K562 (cell line): ENCODE results near the gene KCNIP2. TPM values are rescaled to one million over a fixed set of nuclear protein-coding genes. Genes with fewer than 3 reads are reported as not detected.

ENCODE experiments used
- KDM4B ChIP-seq, 2 experiments: fragments of 450-650 bp in 1 of 2; sonication (generic) in 1 of 2; IDR thresholded peaks; 2 replicates each; pipeline ENCODE4 v1.6.1; 2016 to 2017; ENCODE audit warnings: borderline replicate concordance in 2 of 2, antibody characterized with exemption in 1 of 2, low read depth in 1 of 2, mild to moderate bottlenecking in 1 of 2
- LEF1 ChIP-seq: fragments of 450-650 bp; IDR thresholded peaks from 2 replicates; pipeline ENCODE4 v1.6.1; 2016; ENCODE audit warnings: mild to moderate bottlenecking
- POLR2B ChIP-seq: fragments of 450-650 bp; IDR thresholded peaks from 2 replicates; pipeline ENCODE4 v1.6.1; 2018; ENCODE audit warnings: low read depth; ENCODE audit not compliant: partially characterized antibody
- SMAD4 ChIP-seq: fragments of 250-450 bp; sonication (Bioruptor Pico); conservative IDR thresholded peaks from 2 replicates; pipeline ENCODE4 v1.8.0; 2021; ENCODE audit warnings: inconsistent platforms, mild to moderate bottlenecking, moderate library complexity
- TOE1 ChIP-seq, 2 experiments: fragments of 450-650 bp in 1 of 2; sonication (generic) in 1 of 2; formaldehyde crosslinking in 1 of 2; IDR thresholded peaks; 2 replicates each; pipeline versions ENCODE4 v1.7.1 to v1.8.0; 2016 to 2022; ENCODE audit warnings: borderline replicate concordance in 2 of 2, mild to moderate bottlenecking in 2 of 2, antibody characterized with exemption in 1 of 2, inconsistent platforms in 1 of 2, low read depth in 1 of 2, missing genetic modification reagents in 1 of 2, moderate library complexity in 1 of 2
- polyA plus RNA-seq, 8 experiments: library from polyadenylated mRNA; depleted of rRNA in 4 of 8; stranded (reverse) in 5 of 8; unstranded in 3 of 8; fragments of >200 nt; fragmentation: Nextera tagmentation in 2 of 8; fragmentation: Illumina TruSeq in 1 of 8; extraction: Ambion mirVana in 2 of 8; extraction: Trizol in 1 of 8; gene quantifications; 2 replicates each; pipeline versions ENCODE4 v1.2.1 to v1.2.3, GENCODE V29; 2011 to 2014; ENCODE audit warnings: inconsistent platforms in 1 of 8, missing spikeins in 1 of 8
- total RNA-seq, 7 experiments: library from RNA; depleted of rRNA in 6 of 7; stranded (reverse); fragments of >200 nt in 6 of 7; fragmentation: Illumina TruSeq in 2 of 7; extraction: Trizol in 2 of 7; gene quantifications; 2 replicates each; pipeline versions ENCODE4 v1.2.1 to v1.2.3, GENCODE V29; 2011 to 2021; ENCODE audit warnings: low replicate concordance in 1 of 7
- TF ChIP-seq, protein P1 (sequence below), 2 experiments: fragments of 450-650 bp in 1 of 2; sonication (generic) in 1 of 2; formaldehyde crosslinking in 1 of 2; IDR thresholded peaks; 2 replicates each; pipeline versions ENCODE4 v1.7.1 to v1.9.0; 2016 to 2022; ENCODE audit warnings: inconsistent platforms in 1 of 2, mild to moderate bottlenecking in 1 of 2, missing genetic modification reagents in 1 of 2
- TF ChIP-seq, protein P2 (sequence below): fragments of 450-650 bp; IDR thresholded peaks from 2 replicates; pipeline ENCODE4 v1.6.1; 2016; ENCODE audit warnings: borderline replicate concordance

The KCNIP2 gene
- total and polyA plus RNA-seq, 9 of the 15 experiments (the other 6 are each of a cell fraction or from before 2014, with no cell fraction given): 2.5 to 7.6 (median 4.1) TPM

DNA sequence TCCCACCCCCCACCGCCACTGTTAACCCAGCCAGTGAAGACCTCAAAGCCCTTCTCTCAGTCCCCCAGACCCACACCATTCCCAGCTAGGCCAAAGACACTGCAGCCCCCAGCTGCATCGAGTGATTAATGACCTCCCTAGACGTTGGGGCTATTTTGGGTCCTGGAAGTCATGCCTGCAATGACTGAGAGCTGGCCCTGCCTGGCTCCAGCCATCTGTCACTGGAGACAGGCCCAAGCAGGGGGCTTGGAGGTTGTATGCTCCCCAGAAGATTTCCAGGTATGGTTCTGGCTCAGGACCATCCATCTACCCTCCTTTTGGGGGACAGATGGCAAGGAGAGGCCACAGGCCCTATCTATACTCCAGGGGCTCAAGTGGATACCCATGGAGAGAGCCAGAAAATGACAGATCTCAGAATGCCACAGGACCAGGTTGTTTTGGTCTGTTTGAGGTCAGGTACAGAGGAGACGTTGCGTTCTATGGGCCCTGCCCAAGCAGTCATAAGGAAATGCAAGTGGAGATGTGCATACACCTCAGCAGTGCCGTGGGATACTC is 5.1 kb downstream of the KCNIP2 start (continued):
- TF ChIP-seq, protein P1, sequence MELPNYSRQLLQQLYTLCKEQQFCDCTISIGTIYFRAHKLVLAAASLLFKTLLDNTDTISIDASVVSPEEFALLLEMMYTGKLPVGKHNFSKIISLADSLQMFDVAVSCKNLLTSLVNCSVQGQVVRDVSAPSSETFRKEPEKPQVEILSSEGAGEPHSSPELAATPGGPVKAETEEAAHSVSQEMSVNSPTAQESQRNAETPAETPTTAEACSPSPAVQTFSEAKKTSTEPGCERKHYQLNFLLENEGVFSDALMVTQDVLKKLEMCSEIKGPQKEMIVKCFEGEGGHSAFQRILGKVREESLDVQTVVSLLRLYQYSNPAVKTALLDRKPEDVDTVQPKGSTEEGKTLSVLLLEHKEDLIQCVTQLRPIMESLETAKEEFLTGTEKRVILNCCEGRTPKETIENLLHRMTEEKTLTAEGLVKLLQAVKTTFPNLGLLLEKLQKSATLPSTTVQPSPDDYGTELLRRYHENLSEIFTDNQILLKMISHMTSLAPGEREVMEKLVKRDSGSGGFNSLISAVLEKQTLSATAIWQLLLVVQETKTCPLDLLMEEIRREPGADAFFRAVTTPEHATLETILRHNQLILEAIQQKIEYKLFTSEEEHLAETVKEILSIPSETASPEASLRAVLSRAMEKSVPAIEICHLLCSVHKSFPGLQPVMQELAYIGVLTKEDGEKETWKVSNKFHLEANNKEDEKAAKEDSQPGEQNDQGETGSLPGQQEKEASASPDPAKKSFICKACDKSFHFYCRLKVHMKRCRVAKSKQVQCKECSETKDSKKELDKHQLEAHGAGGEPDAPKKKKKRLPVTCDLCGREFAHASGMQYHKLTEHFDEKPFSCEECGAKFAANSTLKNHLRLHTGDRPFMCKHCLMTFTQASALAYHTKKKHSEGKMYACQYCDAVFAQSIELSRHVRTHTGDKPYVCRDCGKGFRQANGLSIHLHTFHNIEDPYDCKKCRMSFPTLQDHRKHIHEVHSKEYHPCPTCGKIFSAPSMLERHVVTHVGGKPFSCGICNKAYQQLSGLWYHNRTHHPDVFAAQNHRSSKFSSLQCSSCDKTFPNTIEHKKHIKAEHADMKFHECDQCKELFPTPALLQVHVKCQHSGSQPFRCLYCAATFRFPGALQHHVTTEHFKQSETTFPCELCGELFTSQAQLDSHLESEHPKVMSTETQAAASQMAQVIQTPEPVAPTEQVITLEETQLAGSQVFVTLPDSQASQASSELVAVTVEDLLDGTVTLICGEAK (IDR thresholded peaks at IDR 0.05): no peak
- TF ChIP-seq, protein P1 (CRISPR knock-in tag; IDR thresholded peaks at IDR 0.05): no peak
- TF ChIP-seq TOE1 (IDR thresholded peaks at IDR 0.05; ENCODE audit: borderline replicate concordance) (no peak), TOE1 (CRISPR knock-in tag; IDR thresholded peaks at IDR 0.05; ENCODE audit: borderline replicate concordance, low read depth) (no peak), SMAD4 (CRISPR knock-in tag) (no peak), KDM4B (IDR thresholded peaks at IDR 0.05; ENCODE audit: borderline replicate concordance in 2 of 2, low read depth in 1 of 2) (no peak), POLR2B (no peak), LEF1 (no peak)
- TF ChIP-seq, protein P2, sequence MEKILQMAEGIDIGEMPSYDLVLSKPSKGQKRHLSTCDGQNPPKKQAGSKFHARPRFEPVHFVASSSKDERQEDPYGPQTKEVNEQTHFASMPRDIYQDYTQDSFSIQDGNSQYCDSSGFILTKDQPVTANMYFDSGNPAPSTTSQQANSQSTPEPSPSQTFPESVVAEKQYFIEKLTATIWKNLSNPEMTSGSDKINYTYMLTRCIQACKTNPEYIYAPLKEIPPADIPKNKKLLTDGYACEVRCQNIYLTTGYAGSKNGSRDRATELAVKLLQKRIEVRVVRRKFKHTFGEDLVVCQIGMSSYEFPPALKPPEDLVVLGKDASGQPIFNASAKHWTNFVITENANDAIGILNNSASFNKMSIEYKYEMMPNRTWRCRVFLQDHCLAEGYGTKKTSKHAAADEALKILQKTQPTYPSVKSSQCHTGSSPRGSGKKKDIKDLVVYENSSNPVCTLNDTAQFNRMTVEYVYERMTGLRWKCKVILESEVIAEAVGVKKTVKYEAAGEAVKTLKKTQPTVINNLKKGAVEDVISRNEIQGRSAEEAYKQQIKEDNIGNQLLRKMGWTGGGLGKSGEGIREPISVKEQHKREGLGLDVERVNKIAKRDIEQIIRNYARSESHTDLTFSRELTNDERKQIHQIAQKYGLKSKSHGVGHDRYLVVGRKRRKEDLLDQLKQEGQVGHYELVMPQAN: no peak
- TF ChIP-seq, all 486 proteins: peak for 0
